ENCODE data around the gene TOMM34.

GRCh38 chr20:44961011-44961869, 1.0 kb upstream of the TOMM34 start:
- TF ChIP-seq CTCF (IDR thresholded peaks at IDR 0.05): no peak
- TF ChIP-seq POLR2A (IDR thresholded peaks at IDR 0.05): no peak
